Measurements from ENCODE around the gene SMIM26. TPM values are rescaled to one million over a fixed set of nuclear protein-coding genes. Genes with fewer than 3 reads are reported as not detected.

SMIM26 gene
- total and polyA plus RNA-seq, 9 of the 15 experiments (the other 6 are each of a cell fraction or from before 2014, with no cell fraction given) = 46.9 to 186 (median 86.5) TPM

DNA sequence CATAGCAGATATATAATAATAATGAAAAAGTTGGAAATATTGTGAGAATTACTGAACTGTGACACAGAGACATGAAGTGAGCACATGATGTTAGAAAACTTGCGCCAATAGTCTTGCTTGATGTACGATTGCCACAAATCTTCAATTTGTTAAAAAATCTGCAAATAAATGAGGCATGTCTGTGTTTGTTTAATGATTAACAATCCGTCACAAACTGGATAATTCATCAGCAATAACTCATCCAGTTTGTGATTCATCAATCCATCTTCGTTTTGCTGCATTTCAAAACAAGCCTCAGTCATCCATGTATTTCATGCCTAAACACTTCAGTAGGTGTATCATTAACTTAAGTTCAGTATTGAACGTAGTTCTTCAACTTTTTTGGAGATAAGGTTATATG is 25.5 kb upstream of the SMIM26 start:
- H3K4me3 ChIP-seq = no peak overlapping the region
- no peak overlapping the region for H2AFZ ChIP-seq (ENCODE audit: low read depth, low read length)
- WGBS (ENCODE audit: insufficient coverage, low coverage, missing lambda C conversion rate) = 78% methylated on average over 5 of the region's 5 CpGs
- ATAC-seq (no peak), DNase-seq (ENCODE audit: extremely low read depth in 1 of 4, low spot score in 3 of 4) (no peak), FAIRE-seq (peak; percentile 19)
- TF ChIP-seq TCF7L2 (IDR thresholded peaks at IDR 0.05; ENCODE audit: low read depth, low read length) (no peak), NCOR1 (IDR thresholded peaks at IDR 0.05) (no peak), FOXM1 (IDR thresholded peaks at IDR 0.05; ENCODE audit: low read depth) (no peak), FOXM1 (CRISPR knock-in tag; IDR thresholded peaks at IDR 0.05; ENCODE audit: low read depth) (no peak), CAMTA2 (CRISPR knock-in tag; conservative IDR thresholded peaks at IDR 0.05) (no peak), TAF7 (tag; IDR thresholded peaks at IDR 0.05) (no peak), NFE2 (IDR thresholded peaks at IDR 0.05; ENCODE audit: low read depth) (no peak), ZNF696 (CRISPR knock-in tag; conservative IDR thresholded peaks at IDR 0.05) (no peak), PTRF (tag; IDR thresholded peaks at IDR 0.05) (no peak), ZNF23 (CRISPR knock-in tag; IDR thresholded peaks at IDR 0.05) (no peak), MTA2 (IDR thresholded peaks at IDR 0.05; ENCODE audit: low read depth) (no peak), KLF16 (IDR thresholded peaks at IDR 0.05) (no peak), SNIP1 (IDR thresholded peaks at IDR 0.05; ENCODE audit: low read depth) (no peak), HNRNPH1 (optimal IDR thresholded peaks at IDR 0.05; ENCODE audit: low read depth, low read length) (no peak), ESRRB (CRISPR knock-in tag; IDR thresholded peaks at IDR 0.05; ENCODE audit: borderline replicate concordance) (no peak), SAP30 (IDR thresholded peaks at IDR 0.05; ENCODE audit: borderline replicate concordance, insufficient read depth, low read depth, low read length, poor library complexity, severe bottlenecking) (no peak)
- TF ChIP-seq, protein P1, sequence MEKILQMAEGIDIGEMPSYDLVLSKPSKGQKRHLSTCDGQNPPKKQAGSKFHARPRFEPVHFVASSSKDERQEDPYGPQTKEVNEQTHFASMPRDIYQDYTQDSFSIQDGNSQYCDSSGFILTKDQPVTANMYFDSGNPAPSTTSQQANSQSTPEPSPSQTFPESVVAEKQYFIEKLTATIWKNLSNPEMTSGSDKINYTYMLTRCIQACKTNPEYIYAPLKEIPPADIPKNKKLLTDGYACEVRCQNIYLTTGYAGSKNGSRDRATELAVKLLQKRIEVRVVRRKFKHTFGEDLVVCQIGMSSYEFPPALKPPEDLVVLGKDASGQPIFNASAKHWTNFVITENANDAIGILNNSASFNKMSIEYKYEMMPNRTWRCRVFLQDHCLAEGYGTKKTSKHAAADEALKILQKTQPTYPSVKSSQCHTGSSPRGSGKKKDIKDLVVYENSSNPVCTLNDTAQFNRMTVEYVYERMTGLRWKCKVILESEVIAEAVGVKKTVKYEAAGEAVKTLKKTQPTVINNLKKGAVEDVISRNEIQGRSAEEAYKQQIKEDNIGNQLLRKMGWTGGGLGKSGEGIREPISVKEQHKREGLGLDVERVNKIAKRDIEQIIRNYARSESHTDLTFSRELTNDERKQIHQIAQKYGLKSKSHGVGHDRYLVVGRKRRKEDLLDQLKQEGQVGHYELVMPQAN (IDR thresholded peaks at IDR 0.05; ENCODE audit: borderline replicate concordance) = no peak
- H3K27me3 ChIP-seq (ENCODE audit: control insufficient read depth in 2 of 2, insufficient read depth in 2 of 2, low read length in 2 of 2) = no peaks in the 10 kb centered on the region
- in situ Hi-C loops (cut with MboI) = no loop called here
- H3K79me2 ChIP-seq (ENCODE audit: control insufficient read depth, insufficient read depth, low read length) = no peaks in the 10 kb centered on the region
- ChIA-PET CTCF (ENCODE audit: low intra/inter-chr PET ratio) (no interaction called here), POLR2A (interaction anchor here (0.6 to 1.1 kb wide), 3 partner anchors 14 to 806 kb away, joined by 3 to 4 read pairs (median 3); no protein-coding TSS in a partner anchor)
- H3K9ac ChIP-seq (ENCODE audit: insufficient read depth in 1 of 2, low read depth in 2 of 2, low read length in 2 of 2) = no peak overlapping the region
- no peaks in the 10 kb centered on the region for H4K20me1 ChIP-seq (replicated peaks; ENCODE audit: control insufficient read depth, insufficient read depth, low read length)
- H3K36me3 ChIP-seq (ENCODE audit: control insufficient read depth, insufficient read depth, low read length) = peaks cover 46% of the 10 kb centered on the region; the same call in 2 of the 3 replicates
- intact Hi-C loops (cut with micrococcal nuclease) = no loop called here
- no peak overlapping the region for H3K27ac ChIP-seq (ENCODE audit: extremely low read depth, low read depth, low read length)
- no peaks in the 10 kb centered on the region for H3K9me1 ChIP-seq (ENCODE audit: control insufficient read depth, insufficient read depth, low read length)
- H3K4me1 ChIP-seq (replicated peaks in 1 of 2; ENCODE audit: control insufficient read depth in 2 of 2, insufficient read depth in 2 of 2, low read length in 2 of 2) = no peaks in the 10 kb centered on the region; a peak in 1 of 5 replicates
- BruUV-seq (replicated peaks) = no TSS peak
- no peaks in the 10 kb centered on the region for H3K9me3 ChIP-seq (replicated peaks; ENCODE audit: control insufficient read depth, insufficient read depth, low read depth, low read length)
- no peak overlapping the region for H3K4me2 ChIP-seq (ENCODE audit: insufficient read depth, low read length)
